ENCODE data around the gene IL26.
"Not testable (repeated sequence)": the region's sequence is repeated elsewhere in the genome, so short reads cannot be mapped to it uniquely, and the experiment has no call there.

IL26 gene

GRCh38 chr12:68231691-68232090, 6.1 kb upstream of the IL26 start:
- TF ChIP-seq ZNF274 (IDR thresholded peaks at IDR 0.05; ENCODE audit: low read depth, low read length): no peak
- H3K4me3 ChIP-seq (ENCODE audit: low read length): no peak overlapping the region

- H3K4me3 ChIP-seq (ENCODE audit: low read length): no peak overlapping the region
- TF ChIP-seq ZNF274 (IDR thresholded peaks at IDR 0.05; ENCODE audit: low read depth, low read length): no peak
Observed at GRCh38 chr12:68231229-68231628, 5.6 kb upstream of the IL26 start.

- no peak for TF ChIP-seq ZNF274 (IDR thresholded peaks at IDR 0.05; ENCODE audit: low read depth, low read length)
- H3K4me3 ChIP-seq (ENCODE audit: low read length): no peak overlapping the region
Observed at GRCh38 chr12:68229956-68230355, 4.3 kb upstream of the IL26 start.

GRCh38 chr12:68227356-68227755, 1.7 kb upstream of the IL26 start:
- TF ChIP-seq ZNF274 (IDR thresholded peaks at IDR 0.05; ENCODE audit: low read depth, low read length): no peak
- no peak overlapping the region for H3K4me3 ChIP-seq (ENCODE audit: low read length)

GRCh38 chr12:68224613-68225285, 861 bp downstream of the IL26 start:
- no peak overlapping the region for H3K4me3 ChIP-seq (ENCODE audit: low read length)

GRCh38 chr12:68223067-68223747, 2.4 kb downstream of the IL26 start:
- TF ChIP-seq ZNF274 (IDR thresholded peaks at IDR 0.05; ENCODE audit: low read depth, low read length): no peak
- H3K4me3 ChIP-seq (ENCODE audit: low read length): no peak overlapping the region

More at GRCh38 chr12:68224613-68225285, 861 bp downstream of the IL26 start:
- no peak for TF ChIP-seq ZNF274 (IDR thresholded peaks at IDR 0.05; ENCODE audit: low read depth, low read length)

- no peak overlapping the region for H3K4me3 ChIP-seq (ENCODE audit: low read length)
Observed at GRCh38 chr12:68222326-68222725, 3.3 kb downstream of the IL26 start.

GRCh38 chr12:68221497-68221896, 4.1 kb downstream of the IL26 start:
- TF ChIP-seq ZNF274 (IDR thresholded peaks at IDR 0.05; ENCODE audit: low read depth, low read length): no peak
- H3K4me3 ChIP-seq (ENCODE audit: low read length): no peak overlapping the region

More at GRCh38 chr12:68222326-68222725, 3.3 kb downstream of the IL26 start:
- TF ChIP-seq ZNF274 (IDR thresholded peaks at IDR 0.05; ENCODE audit: low read depth, low read length): no peak

GRCh38 chr12:68210875-68211274, 14.7 kb downstream of the IL26 start:
- TF ChIP-seq ZNF274 (IDR thresholded peaks at IDR 0.05; ENCODE audit: low read depth, low read length): no peak
- no peak overlapping the region for H3K4me3 ChIP-seq (ENCODE audit: low read length)

GRCh38 chr12:68209048-68209728, 16.4 kb downstream of the IL26 start:
- not testable (repeated sequence) for H3K4me3 ChIP-seq (ENCODE audit: low read length)

GRCh38 chr12:68207276-68207675, 18.3 kb downstream of the IL26 start:
- TF ChIP-seq ZNF274 (IDR thresholded peaks at IDR 0.05; ENCODE audit: low read depth, low read length): no peak

GRCh38 chr12:68206446-68206845, 19.2 kb downstream of the IL26 start:
- TF ChIP-seq ZNF274 (IDR thresholded peaks at IDR 0.05; ENCODE audit: low read depth, low read length): no peak
- no peak overlapping the region for H3K4me3 ChIP-seq (ENCODE audit: low read length)

More at GRCh38 chr12:68207276-68207675, 18.3 kb downstream of the IL26 start:
- H3K4me3 ChIP-seq (ENCODE audit: low read length): no peak overlapping the region

- H3K4me3 ChIP-seq (ENCODE audit: low read length): no peak overlapping the region
- no peak for TF ChIP-seq ZNF274 (IDR thresholded peaks at IDR 0.05; ENCODE audit: low read depth, low read length)
Observed at GRCh38 chr12:68203460-68203875, 22.1 kb downstream of the IL26 start.

GRCh38 chr12:68200854-68201253, 24.8 kb downstream of the IL26 start:
- TF ChIP-seq ZNF274 (IDR thresholded peaks at IDR 0.05; ENCODE audit: low read depth, low read length): no peak
- H3K4me3 ChIP-seq (ENCODE audit: low read length): no peak overlapping the region

GRCh38 chr12:68199127-68199526, 26.5 kb downstream of the IL26 start:
- TF ChIP-seq ZNF274 (IDR thresholded peaks at IDR 0.05; ENCODE audit: low read depth, low read length): no peak
- H3K4me3 ChIP-seq (ENCODE audit: low read length): no peak overlapping the region
